ENCODE results near the gene CELF2.

GRCh38 chr10:11332846-11333245 is 315.2 kb downstream of the CELF2 start:
- TF ChIP-seq POLR2AphosphoS5 (IDR thresholded peaks at IDR 0.05; ENCODE audit: low read depth, low read length) = no peak
- TF ChIP-seq TAF1 (IDR thresholded peaks at IDR 0.05; ENCODE audit: borderline replicate concordance, insufficient read depth, low read length) = no peak
- no peak for TF ChIP-seq REST (IDR thresholded peaks at IDR 0.05; ENCODE audit: insufficient read depth in 1 of 2, low read depth in 2 of 2, low read length in 2 of 2)

Measured in PFSK-1 (cell line).